H1 (cell line): ENCODE data around the gene POLE3. TPM values are rescaled to one million over a fixed set of nuclear protein-coding genes. Genes with fewer than 3 reads are reported as not detected.
"Not testable (repeated sequence)": the region's sequence is repeated elsewhere in the genome, so short reads cannot be mapped to it uniquely, and the experiment has no call there.

Source experiments
- CTCF ChIA-PET: fragments of 300-600 bp; sonication (Branson Sonifier 250); formaldehyde crosslinking; loops from one replicate; lab custom pipeline; 2021; ENCODE audit not compliant: partially characterized antibody; lab: Charles Lee
- POLR2A ChIA-PET: fragments of 300-600 bp; sonication (Branson Sonifier 250); formaldehyde crosslinking; loops from one replicate; lab custom pipeline; 2021; ENCODE audit warnings: inconsistent platforms; ENCODE audit not compliant: partially characterized antibody; lab: Charles Lee
- DNase-seq, 2 experiments: peaks; one replicate each; pipeline versions ENCODE4 v3.0.0 to v3.0.0-alpha.2; 2010 to 2022; ENCODE audit warnings: low spot score in 2 of 2, low read depth in 1 of 2, mixed read lengths in 1 of 2
- FAIRE-seq: peaks from 2 replicates; lab custom pipeline; 2011; peaks lifted over from hg19 to GRCh38; lab: Jason Lieb, UNC
- H2AFZ ChIP-seq: 2 replicates; pipeline ENCODE4 v1.8.1; 2012; ENCODE audit warnings: low read length, inconsistent platforms
- H2AK5ac ChIP-seq: 2 replicates; pipeline ENCODE4 v1.6.1; 2013; ENCODE audit warnings: low read depth, low read length
- H2BK120ac ChIP-seq: replicated peaks from 2 replicates; pipeline ENCODE3; 2013; ENCODE audit warnings: low read depth, low read length, inconsistent platforms
- H2BK12ac ChIP-seq: 2 replicates; pipeline ENCODE4 v1.6.1; 2013; ENCODE audit warnings: low read depth, low read length
- H2BK15ac ChIP-seq: 2 replicates; pipeline ENCODE4 v1.6.1; 2013; ENCODE audit warnings: low read length
- H2BK20ac ChIP-seq: 2 replicates; pipeline ENCODE4 v1.6.1; 2013; ENCODE audit warnings: low read length
- H2BK5ac ChIP-seq: 2 replicates; pipeline ENCODE4 v1.6.1; 2013; ENCODE audit warnings: low read depth, low read length
- H3K14ac ChIP-seq: 2 replicates; pipeline ENCODE4 v1.6.1; 2013; ENCODE audit warnings: inconsistent platforms; ENCODE audit not compliant: insufficient read length
- H3K18ac ChIP-seq: 2 replicates; pipeline ENCODE4 v1.6.1; 2013; ENCODE audit warnings: low read length; ENCODE audit errors: extremely low read depth
- H3K23ac ChIP-seq: 2 replicates; pipeline ENCODE4 v1.6.1; 2013; ENCODE audit warnings: inconsistent platforms; ENCODE audit not compliant: insufficient read length
- H3K23me2 ChIP-seq: 2 replicates; pipeline ENCODE4 v1.6.1; 2013; ENCODE audit warnings: low read depth, low read length
- H3K27ac ChIP-seq: 2 replicates; pipeline ENCODE4 v1.6.1; 2011; ENCODE audit warnings: low read depth, low read length, inconsistent platforms
- H3K27me3 ChIP-seq, 4 experiments: replicated peaks in 1 of 4; 1 replicate in 1 of 4; 2 replicates in 3 of 4; pipeline versions ENCODE4 v1.6.1 to v1.8.1; 2011 to 2013; ENCODE audit warnings: low read length in 3 of 4, mild to moderate bottlenecking in 3 of 4, inconsistent platforms in 2 of 4, mixed read lengths in 2 of 4, moderate library complexity in 1 of 4; ENCODE audit not compliant: control insufficient read depth in 3 of 4, insufficient read depth in 3 of 4; ENCODE audit errors: extremely low read depth in 1 of 4
- H3K36me3 ChIP-seq, 4 experiments: 2 replicates each; pipeline versions ENCODE4 v1.6.1 to v1.8.1; 2011 to 2013; ENCODE audit warnings: mild to moderate bottlenecking in 4 of 4, low read length in 3 of 4, moderate library complexity in 2 of 4, control low read depth in 1 of 4, inconsistent platforms in 1 of 4; ENCODE audit not compliant: insufficient read depth in 4 of 4, control insufficient read depth in 2 of 4
- H3K4ac ChIP-seq: replicated peaks from 2 replicates; pipeline ENCODE3; 2013; ENCODE audit warnings: low read length, low read depth, mixed read lengths, inconsistent platforms; ENCODE audit not compliant: insufficient read length
- H3K4me1 ChIP-seq, 4 experiments: replicated peaks in 1 of 4; 1 replicate in 1 of 4; 2 replicates in 3 of 4; pipeline versions ENCODE4 v1.6.1 to v1.8.1; 2011 to 2013; ENCODE audit warnings: low read length in 3 of 4, inconsistent platforms in 2 of 4, mixed read lengths in 1 of 4; ENCODE audit not compliant: insufficient read depth in 4 of 4, control insufficient read depth in 3 of 4
- H3K4me2 ChIP-seq, 2 experiments: 2 replicates each; pipeline versions ENCODE4 v1.6.1 to v1.8.1; 2011 to 2013; ENCODE audit warnings: low read depth in 2 of 2, low read length in 2 of 2, control low read depth in 1 of 2, inconsistent platforms in 1 of 2, mild to moderate bottlenecking in 1 of 2; ENCODE audit not compliant: insufficient read depth in 1 of 2
- H3K4me3 ChIP-seq, 4 experiments: fragments of 200-600, 300-600 bp in 1 of 4; sonication (generic), shearing (Covaris generic), sonication (Bioruptor Twin) in 1 of 4; 2 replicates each; pipeline versions ENCODE4 v1.5.1 to v1.8.1; 2011 to 2016; ENCODE audit warnings: low read length in 4 of 4, low read depth in 3 of 4, control low read depth in 2 of 4, inconsistent platforms in 2 of 4, mild to moderate bottlenecking in 2 of 4, mixed read lengths in 1 of 4, moderate library complexity in 1 of 4; ENCODE audit not compliant: insufficient read depth in 2 of 4; ENCODE audit errors: extremely low read depth in 1 of 4
- H3K56ac ChIP-seq: replicated peaks from 2 replicates; pipeline ENCODE3; 2013; ENCODE audit warnings: low read depth, mild to moderate bottlenecking, mixed read lengths, low read length, inconsistent platforms; ENCODE audit not compliant: insufficient read length
- H3K79me1 ChIP-seq: 2 replicates; pipeline ENCODE4 v1.6.1; 2013; ENCODE audit warnings: low read depth, low read length, control low read depth
- H3K79me2 ChIP-seq, 2 experiments: 2 replicates each; pipeline versions ENCODE4 v1.6.1 to v1.8.1; 2012 to 2013; ENCODE audit warnings: low read length in 2 of 2, mild to moderate bottlenecking in 2 of 2, inconsistent platforms in 1 of 2; ENCODE audit not compliant: insufficient read depth in 2 of 2, control insufficient read depth in 1 of 2
- H3K9ac ChIP-seq, 4 experiments: replicated peaks in 1 of 4; 1 replicate in 1 of 4; 2 replicates in 3 of 4; pipeline versions ENCODE4 v1.6.1 to v1.8.1; 2011 to 2013; ENCODE audit warnings: low read depth in 3 of 4, low read length in 3 of 4, control low read depth in 2 of 4, mild to moderate bottlenecking in 2 of 4, moderate library complexity in 2 of 4, inconsistent platforms in 1 of 4; ENCODE audit errors: extremely low read depth in 1 of 4
- H3K9me3 ChIP-seq, 2 experiments: 2 replicates each; pipeline versions ENCODE4 v1.6.1 to v1.8.1; 2012 to 2013; ENCODE audit warnings: mild to moderate bottlenecking in 2 of 2, moderate library complexity in 2 of 2, control low read depth in 1 of 2, inconsistent platforms in 1 of 2, low read depth in 1 of 2, low read length in 1 of 2, mixed read lengths in 1 of 2; ENCODE audit not compliant: insufficient read depth in 2 of 2
- H4K20me1 ChIP-seq, 2 experiments: replicated peaks in 1 of 2; 2 replicates each; pipeline versions ENCODE3 to v1.8.1; 2011 to 2013; ENCODE audit warnings: inconsistent platforms in 2 of 2, low read length in 2 of 2, mild to moderate bottlenecking in 1 of 2; ENCODE audit not compliant: insufficient read depth in 2 of 2, control insufficient read depth in 1 of 2
- H4K5ac ChIP-seq: 2 replicates; pipeline ENCODE4 v1.6.1; 2013; ENCODE audit warnings: low read length, low read depth, mixed read lengths, inconsistent platforms; ENCODE audit not compliant: insufficient read length
- H4K8ac ChIP-seq: 2 replicates; pipeline ENCODE4 v1.8.0; 2013; ENCODE audit warnings: mild to moderate bottlenecking, moderate library complexity, low read length, inconsistent platforms; ENCODE audit not compliant: insufficient read depth; ENCODE audit errors: extremely low read depth
- H4K91ac ChIP-seq: replicated peaks from 2 replicates; pipeline ENCODE3; 2013; ENCODE audit warnings: low read length, mixed read lengths, inconsistent platforms; ENCODE audit not compliant: insufficient read length
- RAD21 ChIP-seq, 2 experiments: IDR thresholded peaks in 1 of 2; conservative IDR thresholded peaks in 1 of 2; 2 replicates each; pipeline ENCODE4 v1.6.1; 2011; ENCODE audit warnings: low read depth in 2 of 2, low read length in 2 of 2, improper control_type of control experiment in 1 of 2, inconsistent platforms in 1 of 2, mild to moderate bottlenecking in 1 of 2, moderate library complexity in 1 of 2
- WGBS, 2 experiments: shearing (Covaris generic) in 1 of 2; methylation state at CpG; one replicate each; pipeline versions ENCODE4 v1.1.6 to v1.1.7; 2013 to 2015; ENCODE audit warnings: low lambda C conversion rate in 2 of 2, mixed read lengths in 2 of 2, inconsistent platforms in 1 of 2, low coverage in 1 of 2, missing lambda C conversion rate in 1 of 2; ENCODE audit not compliant: insufficient replicate concordance in 2 of 2, insufficient coverage in 1 of 2, insufficient read length in 1 of 2; ENCODE audit errors: extremely low coverage in 1 of 2, missing lambda C conversion rate in 1 of 2; 5-methylcytosine and 5-hydroxymethylcytosine counted together
- polyA plus RNA-seq, 7 experiments: library from polyadenylated mRNA; depleted of rRNA in 3 of 7; stranded (reverse) in 5 of 7; unstranded in 2 of 7; fragments of >200 nt in 5 of 7; fragments of 200-250 nt in 2 of 7; gene quantifications; 1 replicate in 5 of 7; 2 replicates in 1 of 7; 4 replicates in 1 of 7; pipeline versions ENCODE4 v1.2.1 to v1.2.3, GENCODE V29; 2011 to 2013; ENCODE audit warnings: missing spikeins in 2 of 7, mixed read lengths in 2 of 7
- total RNA-seq: library from RNA; stranded (reverse); fragmentation: NEBNext Ultra II Directional; extraction: Animal tissue kit (Norgen Biotek cat#: 25700); gene quantifications from 2 replicates; pipeline ENCODE4 v1.2.1, GENCODE V29; 2021
- TF ChIP-seq, protein P1 (sequence below), 3 experiments: IDR thresholded peaks; 1 replicate in 2 of 3; 2 replicates in 1 of 3; pipeline versions ENCODE4 v1.5.1 to v1.6.1; 2011; ENCODE audit warnings: low read length in 3 of 3, mild to moderate bottlenecking in 3 of 3, inconsistent platforms in 2 of 3, low read depth in 1 of 3, moderate library complexity in 1 of 3; ENCODE audit not compliant: insufficient read depth in 1 of 3; ENCODE audit errors: control extremely low read depth in 1 of 3
- TF ChIP-seq, protein P2 (sequence below): IDR thresholded peaks from 2 replicates; pipeline ENCODE4 v1.6.1; 2012; ENCODE audit warnings: inconsistent platforms

The POLE3 gene
- total and polyA plus RNA-seq, 2 of the 8 experiments (the other 6 are each of a cell fraction or from before 2014, with no cell fraction given) = 52.7 to 77.3 TPM

DNA sequence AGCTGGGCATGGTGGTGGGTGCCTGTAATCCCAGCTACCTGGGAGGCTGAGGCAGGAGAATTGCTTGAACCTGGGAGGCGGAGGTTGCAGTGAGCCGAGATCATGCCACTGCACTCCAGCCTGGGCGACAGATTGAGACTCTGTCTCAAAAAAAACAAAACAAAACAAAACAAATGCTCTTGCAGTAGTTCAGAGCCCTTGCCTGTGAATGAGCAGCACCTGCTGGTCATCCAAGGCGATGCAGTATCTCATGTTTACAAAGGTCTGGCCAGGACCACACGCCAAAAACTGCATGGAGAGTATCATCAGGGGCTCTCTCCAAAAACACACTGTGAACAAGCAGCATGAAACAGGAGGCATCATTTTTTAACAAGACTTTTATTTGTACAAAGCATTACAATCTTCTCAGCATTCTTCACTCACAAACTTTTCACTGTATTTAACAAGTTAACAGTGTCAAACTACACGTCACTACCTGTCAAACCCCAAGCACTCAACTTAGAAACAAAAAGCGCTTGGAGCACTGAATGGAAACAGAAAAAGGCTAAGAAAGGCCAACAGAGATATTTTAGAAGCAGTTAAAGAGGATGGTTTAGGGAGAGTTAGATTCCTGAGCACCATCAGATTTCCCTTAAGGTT is 3.5 kb downstream of the POLE3 start:
- not testable (repeated sequence) for H3K14ac ChIP-seq, H2BK5ac ChIP-seq
- 82% methylated on average over 7 of the region's 7 CpGs; no CpG with 5 or more reads in 1 of the 2 experiments for WGBS, 2 experiments

More for the DNA sequence above, 3.5 kb downstream of the POLE3 start:
- Histone ChIP-seq H3K79me2 (peaks cover 0 to 22% of the 10 kb centered on the region in 2 experiments; a peak in 3 of 4 replicates), H3K36me3 (peaks cover 14 to 20% (median 16%) of the 10 kb centered on the region in 4 experiments)
- H4K8ac ChIP-seq, H4K20me1 ChIP-seq, H3K4me1 ChIP-seq, H3K4ac ChIP-seq, H4K5ac ChIP-seq, H2AFZ ChIP-seq, H3K23ac ChIP-seq, H3K56ac ChIP-seq, H2AK5ac ChIP-seq, H2BK12ac ChIP-seq, FAIRE-seq, H3K79me1 ChIP-seq, H3K27me3 ChIP-seq, H2BK15ac ChIP-seq, H3K4me2 ChIP-seq, H3K23me2 ChIP-seq, H2BK20ac ChIP-seq, H3K9ac ChIP-seq, H3K18ac ChIP-seq, H3K4me3 ChIP-seq, H3K9me3 ChIP-seq, H4K91ac ChIP-seq, H3K27ac ChIP-seq, H2BK120ac ChIP-seq: not testable (repeated sequence)
- DNase-seq = peak in 1 of 2 experiments; percentile 58
- ChIA-PET POLR2A (interaction anchor here (1.1 kb wide), 1 partner anchor 131 kb away, joined by 6 read pairs; the partner anchor contains the start of genes CDC26 and PRPF4), CTCF (interaction anchor here (0.7 to 9.0 kb wide), 15 partner anchors 8 to 250 kb away, joined by 3 to 61 read pairs (median 4); partner anchors contain the start of genes CDC26, PRPF4 and WDR31)
- TF ChIP-seq RAD21 (IDR thresholded peaks at IDR 0.05 in 1 of 2, conservative IDR thresholded peaks at IDR 0.05 in 1 of 2; ENCODE audit: low read depth in 2 of 2, low read length in 2 of 2) = peak; percentile 71 to 75
- TF ChIP-seq, protein P1, sequence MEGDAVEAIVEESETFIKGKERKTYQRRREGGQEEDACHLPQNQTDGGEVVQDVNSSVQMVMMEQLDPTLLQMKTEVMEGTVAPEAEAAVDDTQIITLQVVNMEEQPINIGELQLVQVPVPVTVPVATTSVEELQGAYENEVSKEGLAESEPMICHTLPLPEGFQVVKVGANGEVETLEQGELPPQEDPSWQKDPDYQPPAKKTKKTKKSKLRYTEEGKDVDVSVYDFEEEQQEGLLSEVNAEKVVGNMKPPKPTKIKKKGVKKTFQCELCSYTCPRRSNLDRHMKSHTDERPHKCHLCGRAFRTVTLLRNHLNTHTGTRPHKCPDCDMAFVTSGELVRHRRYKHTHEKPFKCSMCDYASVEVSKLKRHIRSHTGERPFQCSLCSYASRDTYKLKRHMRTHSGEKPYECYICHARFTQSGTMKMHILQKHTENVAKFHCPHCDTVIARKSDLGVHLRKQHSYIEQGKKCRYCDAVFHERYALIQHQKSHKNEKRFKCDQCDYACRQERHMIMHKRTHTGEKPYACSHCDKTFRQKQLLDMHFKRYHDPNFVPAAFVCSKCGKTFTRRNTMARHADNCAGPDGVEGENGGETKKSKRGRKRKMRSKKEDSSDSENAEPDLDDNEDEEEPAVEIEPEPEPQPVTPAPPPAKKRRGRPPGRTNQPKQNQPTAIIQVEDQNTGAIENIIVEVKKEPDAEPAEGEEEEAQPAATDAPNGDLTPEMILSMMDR (IDR thresholded peaks at IDR 0.05; ENCODE audit: control extremely low read depth in 1 of 3, insufficient read depth in 1 of 3, low read depth in 1 of 3, low read length in 3 of 3) = peak; percentile 62 to 78 (median 67)
- TF ChIP-seq, protein P2, sequence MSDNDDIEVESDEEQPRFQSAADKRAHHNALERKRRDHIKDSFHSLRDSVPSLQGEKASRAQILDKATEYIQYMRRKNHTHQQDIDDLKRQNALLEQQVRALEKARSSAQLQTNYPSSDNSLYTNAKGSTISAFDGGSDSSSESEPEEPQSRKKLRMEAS = 0 out of 2 replicates have a peak, but pooled peaks have one; percentile 11
